NB4 (cell line): ENCODE results near the gene STIM2.

Source experiments
- DNase-seq: peaks from one replicate; pipeline ENCODE4 v3.0.0; 2010; ENCODE audit warnings: low read depth
- H3K4me3 ChIP-seq: one replicate; pipeline ENCODE4 v1.5.1; 2011; ENCODE audit warnings: mild to moderate bottlenecking, low read depth, low read length, moderate library complexity
- CTCF ChIP-seq: IDR thresholded peaks from one replicate; pipeline ENCODE4 v1.5.1; 2012; ENCODE audit warnings: low read depth, low read length
- MYC ChIP-seq: IDR thresholded peaks from 2 replicates; pipeline ENCODE4 v1.6.1; 2011; ENCODE audit warnings: low read depth, low read length
- POLR2A ChIP-seq: IDR thresholded peaks from 2 replicates; pipeline ENCODE4 v1.6.1; 2011; ENCODE audit warnings: mild to moderate bottlenecking; ENCODE audit not compliant: insufficient read length; ENCODE audit errors: extremely low read depth
- TF ChIP-seq, protein P1 (sequence below): IDR thresholded peaks from 2 replicates; pipeline ENCODE4 v1.6.1; 2011; ENCODE audit warnings: low read depth, low read length

The STIM2 gene

DNA sequence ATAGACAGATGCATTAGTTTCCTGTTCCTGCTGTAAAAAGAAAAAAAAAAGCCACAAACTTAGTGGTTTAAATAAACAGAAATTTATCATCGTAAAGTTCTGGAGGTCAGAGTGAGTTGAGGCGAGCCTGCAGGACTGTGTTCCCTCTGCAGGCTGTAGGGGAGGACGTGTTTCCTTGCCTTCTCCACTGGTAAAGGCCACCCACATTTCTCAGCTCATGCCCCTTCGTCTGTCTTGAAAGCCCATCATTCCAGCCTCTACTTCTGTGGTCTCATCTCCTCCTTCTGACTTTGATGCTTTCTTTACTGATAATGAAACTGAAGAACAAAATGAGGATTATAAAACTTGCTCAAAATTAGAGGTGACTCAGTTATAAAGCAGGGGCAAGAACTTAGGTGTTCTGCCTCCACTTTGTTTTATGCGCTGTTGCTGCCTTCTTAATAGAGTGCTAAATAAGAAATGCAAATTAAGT is 143.0 kb downstream of the STIM2 start:
- peak; percentile 28 for DNase-seq
- no peak overlapping the region for H3K4me3 ChIP-seq
- TF ChIP-seq, protein P1, sequence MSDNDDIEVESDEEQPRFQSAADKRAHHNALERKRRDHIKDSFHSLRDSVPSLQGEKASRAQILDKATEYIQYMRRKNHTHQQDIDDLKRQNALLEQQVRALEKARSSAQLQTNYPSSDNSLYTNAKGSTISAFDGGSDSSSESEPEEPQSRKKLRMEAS: no peak
- TF ChIP-seq MYC (no peak), CTCF (no peak), POLR2A (no peak)

GRCh38 chr4:27005501-27005900 is 144.9 kb downstream of the STIM2 start:
- TF ChIP-seq CTCF: no peak
- TF ChIP-seq, protein P1: no peak
- no peak for TF ChIP-seq MYC
- no peak for TF ChIP-seq POLR2A
- no peak overlapping the region for H3K4me3 ChIP-seq
- no peak for DNase-seq

- DNase-seq: no peak
- H3K4me3 ChIP-seq: no peak overlapping the region
- TF ChIP-seq, protein P1: no peak
- TF ChIP-seq CTCF (no peak), MYC (no peak), POLR2A (no peak)
Measured at GRCh38 chr4:27005905-27006590, 145.4 kb downstream of the STIM2 start.

GRCh38 chr4:27006646-27007045 is 146.0 kb downstream of the STIM2 start:
- TF ChIP-seq POLR2A (no peak), MYC (no peak), CTCF (no peak)
- TF ChIP-seq, protein P1: no peak
- DNase-seq: no peak
- no peak overlapping the region for H3K4me3 ChIP-seq

DNA sequence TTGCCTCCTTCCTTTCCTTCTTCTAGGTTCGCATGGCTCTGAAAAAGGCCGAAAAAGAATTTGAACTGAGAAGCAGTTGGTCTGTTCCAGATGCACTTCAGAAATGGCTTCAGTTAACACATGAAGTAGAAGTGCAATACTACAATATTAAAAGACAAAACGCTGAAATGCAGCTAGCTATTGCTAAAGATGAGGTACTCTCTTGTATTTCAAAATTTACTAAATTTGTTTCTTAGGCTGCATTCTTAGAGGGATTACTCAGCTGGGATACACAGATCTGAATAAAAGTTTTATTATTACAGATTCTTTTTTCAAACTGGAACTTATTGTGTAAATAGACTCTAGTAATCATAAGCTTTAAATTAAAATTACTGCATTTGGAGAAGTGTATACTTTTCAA is 146.9 kb downstream of the STIM2 start:
- DNase-seq: no peak
- TF ChIP-seq MYC (no peak), CTCF (no peak), POLR2A (no peak)
- TF ChIP-seq, protein P1: no peak
- no peak overlapping the region for H3K4me3 ChIP-seq
